ES-I3 (cell line): Measurements from ENCODE around the gene KCNMB3.
"Not testable (repeated sequence)": the region's sequence is repeated elsewhere in the genome, so short reads cannot be mapped to it uniquely, and the experiment has no call there.

Experiments
- H3K36me3 ChIP-seq: 2 replicates; pipeline ENCODE4 v1.6.1; 2013; ENCODE audit warnings: mild to moderate bottlenecking, low read length, control low read depth, moderate library complexity; ENCODE audit not compliant: insufficient read depth
- H3K4me1 ChIP-seq: 2 replicates; pipeline ENCODE4 v1.6.1; 2013; ENCODE audit warnings: mild to moderate bottlenecking, control low read depth, low read length; ENCODE audit not compliant: insufficient read depth
- H3K9ac ChIP-seq: 2 replicates; pipeline ENCODE4 v1.6.1; 2013; ENCODE audit warnings: low read depth, mild to moderate bottlenecking, low read length, moderate library complexity
- H3K9me3 ChIP-seq: 2 replicates; pipeline ENCODE4 v1.6.1; 2013; ENCODE audit warnings: mild to moderate bottlenecking, low read length, moderate library complexity; ENCODE audit not compliant: control insufficient read depth, insufficient read depth

Gene KCNMB3

GRCh38 chr3:179274434-179274833 is 23.5 kb upstream of the KCNMB3 start:
- H3K9ac ChIP-seq, H3K4me1 ChIP-seq, H3K9me3 ChIP-seq, H3K36me3 ChIP-seq: not testable (repeated sequence)

- H3K9me3 ChIP-seq = no peaks in the 10 kb centered on the region
- peaks cover 6% of the 10 kb centered on the region; the same call in 1 of the 2 replicates for H3K4me1 ChIP-seq
- no peaks in the 10 kb centered on the region for H3K36me3 ChIP-seq
- H3K9ac ChIP-seq = no peak overlapping the region
These were observed 21.5 kb upstream of the KCNMB3 start for GRCh38 chr3:179272385-179272784.

- Histone ChIP-seq H3K4me1 (peaks cover 6% of the 10 kb centered on the region; the same call in 1 of the 2 replicates), H3K9ac (no peak overlapping the region), H3K36me3 (no peaks in the 10 kb centered on the region), H3K9me3 (no peaks in the 10 kb centered on the region)
These were observed 18.3 kb upstream of the KCNMB3 start for GRCh38 chr3:179269152-179269707.

GRCh38 chr3:179268400-179269051 is 17.6 kb upstream of the KCNMB3 start:
- peaks cover 6% of the 10 kb centered on the region; the same call in 1 of the 2 replicates for H3K4me1 ChIP-seq
- H3K9ac ChIP-seq = no peak overlapping the region
- H3K36me3 ChIP-seq = no peaks in the 10 kb centered on the region
- H3K9me3 ChIP-seq = no peaks in the 10 kb centered on the region

- Histone ChIP-seq H3K4me1 (peaks cover 6% of the 10 kb centered on the region; the same call in 1 of the 2 replicates), H3K9me3 (no peaks in the 10 kb centered on the region), H3K36me3 (no peaks in the 10 kb centered on the region), H3K9ac (no peak overlapping the region)
These were observed 15.8 kb upstream of the KCNMB3 start for GRCh38 chr3:179266701-179267211.

- Histone ChIP-seq H3K4me1 (peaks cover 6% of the 10 kb centered on the region; the same call in 1 of the 2 replicates), H3K9ac (no peak overlapping the region), H3K36me3 (no peaks in the 10 kb centered on the region), H3K9me3 (no peaks in the 10 kb centered on the region)
These were observed 15.0 kb upstream of the KCNMB3 start for GRCh38 chr3:179265875-179266274.

- H3K36me3 ChIP-seq = no peaks in the 10 kb centered on the region
- peaks cover 6% of the 10 kb centered on the region; the same call in 1 of the 2 replicates for H3K4me1 ChIP-seq
- no peaks in the 10 kb centered on the region for H3K9me3 ChIP-seq
- H3K9ac ChIP-seq = no peak overlapping the region
These were observed 14.2 kb upstream of the KCNMB3 start for GRCh38 chr3:179265092-179265491.

GRCh38 chr3:179264449-179264848 is 13.5 kb upstream of the KCNMB3 start:
- Histone ChIP-seq H3K9ac (no peak overlapping the region; the same call in 1 of the 2 replicates), H3K9me3 (peaks cover 3% of the 10 kb centered on the region; the same call in 1 of the 2 replicates), H3K36me3 (no peaks in the 10 kb centered on the region), H3K4me1 (peaks cover 6% of the 10 kb centered on the region; the same call in 1 of the 2 replicates)

- H3K9ac ChIP-seq = no peak overlapping the region
- H3K4me1 ChIP-seq = no peaks in the 10 kb centered on the region
- peaks cover 3% of the 10 kb centered on the region; the same call in 1 of the 2 replicates for H3K9me3 ChIP-seq
- H3K36me3 ChIP-seq = no peaks in the 10 kb centered on the region
These were observed 12.2 kb upstream of the KCNMB3 start for GRCh38 chr3:179263134-179263533.

- H3K4me1 ChIP-seq = no peaks in the 10 kb centered on the region
- peak overlapping the region; percentile 59 for H3K9ac ChIP-seq
- H3K36me3 ChIP-seq = no peaks in the 10 kb centered on the region
- H3K9me3 ChIP-seq = peaks cover 3% of the 10 kb centered on the region; the same call in 1 of the 2 replicates
These were observed 10.2 kb upstream of the KCNMB3 start for GRCh38 chr3:179260949-179261765.

GRCh38 chr3:179259959-179260756 is 9.2 kb upstream of the KCNMB3 start:
- H3K9me3 ChIP-seq, H3K4me1 ChIP-seq, H3K36me3 ChIP-seq: not testable (repeated sequence)
- peak overlapping the region; percentile 59; the same call in 1 of the 2 replicates for H3K9ac ChIP-seq

GRCh38 chr3:179258820-179259219 is 7.9 kb upstream of the KCNMB3 start:
- Histone ChIP-seq H3K36me3 (no peaks in the 10 kb centered on the region), H3K4me1 (no peaks in the 10 kb centered on the region), H3K9ac (no peak overlapping the region), H3K9me3 (peaks cover 3% of the 10 kb centered on the region; the same call in 1 of the 2 replicates)

GRCh38 chr3:179257742-179258141 is 6.8 kb upstream of the KCNMB3 start:
- not testable (repeated sequence) for H3K4me1 ChIP-seq, H3K9ac ChIP-seq, H3K9me3 ChIP-seq, H3K36me3 ChIP-seq

- Histone ChIP-seq H3K4me1 (no peaks in the 10 kb centered on the region), H3K9me3 (peaks cover 3% of the 10 kb centered on the region; the same call in 1 of the 2 replicates), H3K36me3 (no peaks in the 10 kb centered on the region; the same call in 1 of the 2 replicates), H3K9ac (no peak overlapping the region)
These were observed 5.9 kb upstream of the KCNMB3 start for GRCh38 chr3:179256813-179257212.
